Panc1 (cell line): ENCODE data around the gene OXCT1. TPM values are rescaled to one million over a fixed set of nuclear protein-coding genes. Genes with fewer than 3 reads are reported as not detected.

Experiments
- ATAC-seq: fragments of 200-7000 bp; cut with Tn5 transposase; 2 replicates; pipeline ENCODE4 v1.9.1; 2020; ENCODE audit warnings: mild to moderate bottlenecking, moderate library complexity
- BruUV-seq: library from RNA; stranded (reverse); fragments of 400-500 nt; replicated peaks from 2 replicates; lab custom pipeline; 2021; lab: Mats Ljungman, UMichigan
- CTCF ChIA-PET: fragments of 300-600 bp; sonication (Branson Sonifier 250); formaldehyde crosslinking; loops from one replicate; lab custom pipeline; 2022; ENCODE audit warnings: antibody characterized with exemption; lab: Charles Lee
- POLR2A ChIA-PET: fragments of 300-600 bp; sonication (Branson Sonifier 250); formaldehyde crosslinking; loops from one replicate; lab custom pipeline; 2022; ENCODE audit warnings: antibody characterized with exemption; lab: Charles Lee
- DNase-seq: peaks from one replicate; pipeline ENCODE4 v3.0.0-alpha.2; 2010; ENCODE audit warnings: low read depth, low spot score
- H3K27ac ChIP-seq: 2 replicates; pipeline ENCODE4 v1.5.1; 2011; ENCODE audit warnings: mild to moderate bottlenecking, low read length, inconsistent platforms
- H3K27me3 ChIP-seq: fragments of 200-500 bp; sonication (Bioruptor generic); 2 replicates; pipeline ENCODE4 v1.6.0; 2014; ENCODE audit warnings: low read length, inconsistent platforms; ENCODE audit not compliant: control insufficient read depth, insufficient read depth
- H3K36me3 ChIP-seq: fragments of 200-500 bp; sonication (Bioruptor generic); 2 replicates; pipeline ENCODE4 v1.5.1; 2014; ENCODE audit warnings: inconsistent platforms, mild to moderate bottlenecking, low read length, moderate library complexity; ENCODE audit not compliant: control insufficient read depth, insufficient read depth
- H3K4me1 ChIP-seq: 2 replicates; pipeline ENCODE4 v1.5.1; 2011; ENCODE audit warnings: inconsistent platforms, mild to moderate bottlenecking, low read length, moderate library complexity; ENCODE audit not compliant: control insufficient read depth, insufficient read depth
- H3K4me3 ChIP-seq, 2 experiments: 2 replicates each; pipeline ENCODE4 v1.5.1; 2011 to 2012; ENCODE audit warnings: low read depth in 2 of 2, low read length in 2 of 2, mild to moderate bottlenecking in 2 of 2, inconsistent platforms in 1 of 2, moderate library complexity in 1 of 2
- H3K9me3 ChIP-seq: fragments of 200-500 bp; sonication (Bioruptor generic); 2 replicates; pipeline ENCODE4 v1.5.1; 2014; ENCODE audit warnings: low read depth, mild to moderate bottlenecking, inconsistent platforms, low read length, moderate library complexity; ENCODE audit not compliant: control insufficient read depth, insufficient read depth
- CTCF ChIP-seq: fragments of 450-650 bp; IDR thresholded peaks from 2 replicates; pipeline ENCODE4 v1.5.1; 2017; ENCODE audit warnings: mild to moderate bottlenecking
- POLR2AphosphoS5 ChIP-seq: IDR thresholded peaks from 2 replicates; pipeline ENCODE4 v1.6.1; 2012; ENCODE audit warnings: mild to moderate bottlenecking, low read depth, low read length, moderate library complexity
- REST ChIP-seq, 2 experiments: IDR thresholded peaks; 2 replicates each; pipeline ENCODE4 v1.6.1; 2011 to 2012; ENCODE audit warnings: low read depth in 2 of 2, control low read depth in 1 of 2, low read length in 1 of 2, mild to moderate bottlenecking in 1 of 2, moderate library complexity in 1 of 2; ENCODE audit not compliant: insufficient read depth in 1 of 2
- SIN3A ChIP-seq: IDR thresholded peaks from 2 replicates; pipeline ENCODE4 v1.6.1; 2012; ENCODE audit warnings: low read depth, mild to moderate bottlenecking, low read length, moderate library complexity, borderline replicate concordance; ENCODE audit not compliant: insufficient read depth
- TCF7L2 ChIP-seq: IDR thresholded peaks from 2 replicates; pipeline ENCODE4 v1.6.1; 2011; ENCODE audit warnings: mild to moderate bottlenecking, low read depth, low read length, inconsistent platforms
- in situ Hi-C: cut with HindIII; loops from 2 replicates; pipeline ENCODE4 v1.10.0; 2016; ENCODE audit warnings: low sequenced_read_pairs, low pct_unique_long_range_greater_than_20kb
- intact Hi-C: fragments of 100-400 bp; cut with micrococcal nuclease; formaldehyde crosslinking; loops from one replicate; pipeline ENCODE4 v1.10.0; 2022; ENCODE audit not compliant: unreplicated experiment
- total RNA-seq: library from RNA; stranded (reverse); gene quantifications from one replicate; pipeline ENCODE4 v1.2.1, GENCODE V29; 2021; ENCODE audit not compliant: unreplicated experiment

The OXCT1 gene
- total RNA-seq, 1 experiment from 2014 or later = 10.5 TPM

- Histone ChIP-seq H3K36me3 (peaks cover 2% of the 10 kb centered on the region; the same call in 1 of the 2 replicates), H3K27me3 (peaks cover 18% of the 10 kb centered on the region), H3K9me3 (no peaks in the 10 kb centered on the region), H3K4me3 (no peak overlapping the region), H3K4me1 (peaks cover 4% of the 10 kb centered on the region; the same call in 1 of the 2 replicates), H3K27ac (no peak overlapping the region)
- intact Hi-C loops (no loop called here), in situ Hi-C loops (no loop called here)
- no TSS peak for BruUV-seq
- no peak for TF ChIP-seq CTCF
- no peak for TF ChIP-seq REST (IDR thresholded peaks at IDR 0.05; ENCODE audit: insufficient read depth in 1 of 2, low read depth in 2 of 2, low read length in 1 of 2)
- no peak for TF ChIP-seq POLR2AphosphoS5
- no peak for TF ChIP-seq SIN3A
- TF ChIP-seq TCF7L2 = no peak
- POLR2A ChIA-PET = no interaction called here
- DNase-seq (no peak), ATAC-seq (no peak)
- CTCF ChIA-PET = no interaction called here
Measured at GRCh38 chr5:41875121-41875520, 4.9 kb upstream of the OXCT1 start.

- intact Hi-C loops = no loop called here
- in situ Hi-C loops = no loop called here
- Histone ChIP-seq H3K4me1 (peaks cover 4% of the 10 kb centered on the region; the same call in 1 of the 2 replicates), H3K27me3 (peaks cover 18% of the 10 kb centered on the region), H3K36me3 (peaks cover 2% of the 10 kb centered on the region), H3K9me3 (no peaks in the 10 kb centered on the region), H3K27ac (no peak overlapping the region), H3K4me3 (no peak overlapping the region)
- no peak for DNase-seq
- ATAC-seq = no peak
- BruUV-seq = no TSS peak
- ChIA-PET CTCF (no interaction called here), POLR2A (no interaction called here)
- no peak for TF ChIP-seq REST (IDR thresholded peaks at IDR 0.05; ENCODE audit: insufficient read depth in 1 of 2, low read depth in 2 of 2, low read length in 1 of 2)
- no peak for TF ChIP-seq POLR2AphosphoS5
- no peak for TF ChIP-seq SIN3A
- TF ChIP-seq TCF7L2 = no peak
- no peak for TF ChIP-seq CTCF
Measured at GRCh38 chr5:41874512-41875060, 4.4 kb upstream of the OXCT1 start.
